Activated naive CD8-positive, alpha-beta T cell treated with anti-CD3 and anti-CD28 coated beads, Interleukin-2, amount 50 U/mL, for 24 hours (primary cell): Measurements from ENCODE around the gene MDK.
"Not testable (repeated sequence)": the region's sequence is repeated elsewhere in the genome, so short reads cannot be mapped to it uniquely, and the experiment has no call there.

Experiments used
- ATAC-seq: fragments of 150-1000 bp; cut with Tn5 transposase; one replicate; pipeline ENCODE4 v1.10.0; 2021
- DNase-seq: peaks from one replicate; pipeline ENCODE4 v3.0.0; 2021
- H3K27ac Mint-ChIP-seq: one replicate; pipeline ENCODE4 v1.8.0; 2021; ENCODE audit warnings: mild to moderate bottlenecking, mixed read lengths
- H3K27me3 Mint-ChIP-seq: one replicate; pipeline ENCODE4 v1.8.0; 2021; ENCODE audit warnings: mixed read lengths
- H3K36me3 Mint-ChIP-seq: one replicate; pipeline ENCODE4 v1.8.0; 2021; ENCODE audit warnings: low read depth, mixed read lengths
- H3K4me1 Mint-ChIP-seq: one replicate; pipeline ENCODE4 v1.8.0; 2021; ENCODE audit warnings: mixed read lengths
- H3K4me3 Mint-ChIP-seq: one replicate; pipeline ENCODE4 v1.8.0; 2021; ENCODE audit warnings: mild to moderate bottlenecking, moderate library complexity, mixed read lengths
- H3K9me3 Mint-ChIP-seq: one replicate; pipeline ENCODE4 v1.8.0; 2021; ENCODE audit warnings: mixed read lengths

The MDK gene

DNA sequence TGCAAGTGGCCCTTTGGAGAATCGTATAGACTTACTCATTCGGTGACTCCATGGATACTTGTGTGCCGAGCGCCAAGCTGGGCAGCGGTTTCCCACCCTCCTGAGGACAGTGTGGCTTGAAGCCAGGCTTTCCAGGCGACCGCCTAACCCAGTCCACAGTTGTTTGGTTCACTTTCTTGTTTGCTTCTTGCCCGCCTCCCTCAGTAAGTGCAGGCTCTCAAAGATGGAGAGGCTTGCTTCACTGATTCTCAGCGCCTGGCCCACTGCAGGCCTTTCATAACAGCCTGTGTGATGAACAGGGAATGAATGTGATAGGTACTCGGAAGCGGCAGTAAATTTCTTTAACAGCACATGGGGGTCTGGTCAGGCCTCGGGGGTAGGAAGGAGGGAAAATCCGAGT, 11.2 kb upstream of the MDK start:
- no peak for DNase-seq
- no peak for ATAC-seq
- peaks cover 10% of the 10 kb centered on the region for H3K36me3 Mint-ChIP-seq
- no peak overlapping the region for H3K4me3 Mint-ChIP-seq
- no peak overlapping the region for H3K27ac Mint-ChIP-seq
- H3K9me3 Mint-ChIP-seq = no peaks in the 10 kb centered on the region
- peaks cover 15% of the 10 kb centered on the region for H3K4me1 Mint-ChIP-seq
- H3K27me3 Mint-ChIP-seq = no peaks in the 10 kb centered on the region

DNA sequence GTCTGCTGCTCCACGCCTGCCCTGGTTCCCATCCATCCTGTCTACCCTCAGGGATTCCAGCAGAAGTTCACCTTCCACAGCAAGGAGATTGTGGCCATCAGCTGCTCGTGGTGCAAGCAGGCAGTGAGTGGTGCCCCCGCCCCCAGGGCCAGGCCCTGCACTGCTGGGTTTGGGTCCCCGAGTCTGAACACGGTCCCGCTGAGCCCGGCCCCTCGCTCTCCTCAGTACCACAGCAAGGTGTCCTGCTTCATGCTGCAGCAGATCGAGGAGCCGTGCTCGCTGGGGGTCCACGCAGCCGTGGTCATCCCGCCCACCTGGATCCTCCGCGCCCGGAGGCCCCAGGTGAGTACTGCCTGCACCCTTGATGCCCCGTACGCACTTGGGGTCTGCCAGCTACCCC, 10.2 kb upstream of the MDK start:
- H3K27ac Mint-ChIP-seq, H3K9me3 Mint-ChIP-seq, H3K36me3 Mint-ChIP-seq, DNase-seq, H3K27me3 Mint-ChIP-seq, H3K4me3 Mint-ChIP-seq, ATAC-seq: not testable (repeated sequence)
- peaks cover 11% of the 10 kb centered on the region for H3K4me1 Mint-ChIP-seq

DNA sequence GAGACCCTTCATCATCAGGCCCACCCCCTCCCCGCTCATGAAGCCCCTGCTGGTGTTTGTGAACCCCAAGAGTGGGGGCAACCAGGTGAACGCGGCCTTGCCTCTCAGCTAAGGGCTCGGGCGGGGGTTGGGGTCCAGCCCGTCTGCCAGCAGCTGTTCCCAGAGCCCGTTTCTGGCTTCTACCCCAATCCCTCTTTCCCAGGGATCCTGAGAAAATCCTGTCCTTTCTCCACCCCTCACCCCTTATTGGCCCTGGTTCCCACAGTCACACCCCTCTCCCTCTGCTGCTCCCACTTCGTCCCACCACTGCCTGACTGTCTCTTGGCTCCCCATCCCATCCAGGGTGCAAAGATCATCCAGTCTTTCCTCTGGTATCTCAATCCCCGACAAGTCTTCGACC, 9.4 kb upstream of the MDK start:
- DNase-seq (no peak), ATAC-seq (no peak)
- Mint-ChIP-seq H3K36me3 (peaks cover 10% of the 10 kb centered on the region), H3K9me3 (no peaks in the 10 kb centered on the region), H3K27me3 (no peaks in the 10 kb centered on the region), H3K4me3 (no peak overlapping the region), H3K4me1 (peaks cover 8% of the 10 kb centered on the region), H3K27ac (no peak overlapping the region)

DNA sequence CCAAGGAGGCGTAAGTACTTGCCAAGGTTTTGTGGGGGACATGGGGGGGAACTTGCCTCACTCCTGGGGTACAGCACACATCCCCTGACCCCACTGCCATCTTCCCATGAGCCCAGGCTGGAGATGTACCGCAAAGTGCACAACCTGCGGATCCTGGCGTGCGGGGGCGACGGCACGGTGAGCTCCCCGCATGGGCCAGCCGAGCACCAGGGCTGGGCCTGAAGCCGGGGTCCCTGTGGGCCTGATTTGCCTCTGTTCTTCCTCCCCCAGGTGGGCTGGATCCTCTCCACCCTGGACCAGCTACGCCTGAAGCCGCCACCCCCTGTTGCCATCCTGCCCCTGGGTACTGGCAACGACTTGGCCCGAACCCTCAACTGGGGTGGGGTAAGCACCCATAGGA, 9.0 kb upstream of the MDK start:
- not testable (repeated sequence) for ATAC-seq, H3K4me1 Mint-ChIP-seq, H3K9me3 Mint-ChIP-seq, DNase-seq, H3K27me3 Mint-ChIP-seq, H3K27ac Mint-ChIP-seq, H3K4me3 Mint-ChIP-seq
- H3K36me3 Mint-ChIP-seq = peaks cover 14% of the 10 kb centered on the region

DNA sequence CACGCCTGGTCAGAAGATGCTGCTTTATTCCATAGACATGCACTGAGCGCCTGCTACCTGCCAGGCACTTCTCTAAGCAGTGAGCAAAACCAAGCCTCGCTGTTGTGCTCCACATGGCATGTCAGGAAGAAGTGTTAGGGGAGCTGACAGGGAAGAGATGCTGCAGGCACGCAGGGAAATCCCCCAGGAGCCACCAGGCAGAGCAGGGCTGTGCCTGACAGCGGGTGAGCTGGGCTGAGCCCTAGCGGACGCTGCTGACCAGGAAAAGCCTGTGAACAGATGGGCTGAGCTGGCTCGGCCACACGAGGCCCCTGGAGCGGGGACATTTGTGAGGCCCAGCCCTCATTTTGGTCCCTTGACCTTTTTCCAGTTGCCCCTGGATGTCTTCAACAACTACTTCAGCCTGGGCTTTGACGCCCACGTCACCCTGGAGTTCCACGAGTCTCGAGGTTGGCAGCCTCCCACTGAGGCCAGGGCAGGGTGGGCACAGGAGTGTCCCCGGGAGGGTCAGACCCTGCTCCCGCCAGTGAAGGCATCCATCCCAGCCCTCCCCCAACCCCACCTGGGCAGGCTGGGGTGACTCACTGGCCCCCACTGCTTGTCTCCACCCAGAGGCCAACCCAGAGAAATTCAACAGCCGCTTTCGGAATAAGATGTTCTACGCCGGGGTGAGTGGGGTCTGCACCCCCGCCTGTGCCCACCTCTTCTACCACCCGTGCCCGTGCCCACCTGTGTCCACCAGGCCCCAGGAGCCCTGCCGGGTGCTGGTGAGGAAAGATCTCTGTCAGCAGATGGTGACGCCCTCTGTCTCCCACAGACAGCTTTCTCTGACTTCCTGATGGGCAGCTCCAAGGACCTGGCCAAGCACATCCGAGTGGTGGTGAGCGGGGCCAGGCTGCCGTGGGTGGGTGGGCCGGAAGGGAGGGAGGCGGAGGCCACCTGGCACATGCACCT, 7.4 kb upstream of the MDK start:
- H3K4me1 Mint-ChIP-seq = peaks cover 2% of the 10 kb centered on the region
- H3K27ac Mint-ChIP-seq = no peak overlapping the region
- no peak overlapping the region for H3K4me3 Mint-ChIP-seq
- peaks cover 18% of the 10 kb centered on the region for H3K36me3 Mint-ChIP-seq
- H3K9me3 Mint-ChIP-seq = no peaks in the 10 kb centered on the region
- DNase-seq (no peak), ATAC-seq (no peak)
- H3K27me3 Mint-ChIP-seq = no peaks in the 10 kb centered on the region

DNA sequence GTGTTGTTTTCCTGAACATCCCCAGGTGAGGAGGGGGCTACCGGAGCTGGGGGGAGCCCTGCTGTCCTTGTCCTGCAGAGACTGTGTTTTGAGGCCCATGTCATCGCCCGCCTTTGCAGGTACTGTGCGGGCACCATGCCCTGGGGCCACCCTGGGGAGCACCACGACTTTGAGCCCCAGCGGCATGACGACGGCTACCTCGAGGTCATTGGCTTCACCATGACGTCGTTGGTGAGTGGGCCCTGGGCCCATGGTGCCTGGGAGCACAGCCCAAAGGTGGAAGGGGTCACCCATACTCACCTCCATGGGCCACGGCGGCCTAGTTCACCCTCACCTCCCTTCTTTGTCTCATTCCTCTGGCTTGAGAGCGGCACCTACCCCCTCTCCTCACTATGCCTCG, 6.7 kb upstream of the MDK start:
- H3K4me1 Mint-ChIP-seq = no peaks in the 10 kb centered on the region
- no peaks in the 10 kb centered on the region for H3K9me3 Mint-ChIP-seq
- H3K36me3 Mint-ChIP-seq = peaks cover 18% of the 10 kb centered on the region
- no peaks in the 10 kb centered on the region for H3K27me3 Mint-ChIP-seq
- ATAC-seq (no peak), DNase-seq (no peak)
- no peak overlapping the region for H3K4me3 Mint-ChIP-seq
- no peak overlapping the region for H3K27ac Mint-ChIP-seq

DNA sequence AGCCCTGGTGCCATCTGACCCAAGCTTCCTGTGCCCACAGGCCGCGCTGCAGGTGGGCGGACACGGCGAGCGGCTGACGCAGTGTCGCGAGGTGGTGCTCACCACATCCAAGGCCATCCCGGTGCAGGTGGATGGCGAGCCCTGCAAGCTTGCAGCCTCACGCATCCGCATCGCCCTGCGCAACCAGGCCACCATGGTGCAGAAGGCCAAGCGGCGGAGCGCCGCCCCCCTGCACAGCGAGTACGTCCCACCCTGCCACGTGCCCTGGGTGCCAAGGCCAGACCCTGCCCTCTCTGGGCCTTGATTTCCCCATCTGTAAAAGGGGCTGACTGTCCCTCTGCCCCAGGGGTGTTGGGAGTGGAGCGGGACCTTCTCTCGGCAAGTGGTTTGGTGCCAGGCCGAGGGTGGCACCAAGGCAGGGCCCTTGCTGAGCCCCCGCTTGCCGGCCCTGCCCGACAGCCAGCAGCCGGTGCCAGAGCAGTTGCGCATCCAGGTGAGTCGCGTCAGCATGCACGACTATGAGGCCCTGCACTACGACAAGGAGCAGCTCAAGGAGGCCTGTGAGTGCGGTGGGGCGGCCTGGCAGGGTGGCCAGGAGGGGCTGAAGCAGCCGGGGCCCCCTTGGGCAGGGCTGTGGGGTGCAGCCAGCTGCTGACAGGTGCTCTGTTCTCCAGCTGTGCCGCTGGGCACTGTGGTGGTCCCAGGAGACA, 5.9 kb upstream of the MDK start:
- DNase-seq (no peak), ATAC-seq (no peak)
- Mint-ChIP-seq H3K27ac (no peak overlapping the region), H3K27me3 (no peaks in the 10 kb centered on the region), H3K4me1 (peaks cover 3% of the 10 kb centered on the region), H3K36me3 (peaks cover 15% of the 10 kb centered on the region), H3K4me3 (no peak overlapping the region), H3K9me3 (no peaks in the 10 kb centered on the region)

DNA sequence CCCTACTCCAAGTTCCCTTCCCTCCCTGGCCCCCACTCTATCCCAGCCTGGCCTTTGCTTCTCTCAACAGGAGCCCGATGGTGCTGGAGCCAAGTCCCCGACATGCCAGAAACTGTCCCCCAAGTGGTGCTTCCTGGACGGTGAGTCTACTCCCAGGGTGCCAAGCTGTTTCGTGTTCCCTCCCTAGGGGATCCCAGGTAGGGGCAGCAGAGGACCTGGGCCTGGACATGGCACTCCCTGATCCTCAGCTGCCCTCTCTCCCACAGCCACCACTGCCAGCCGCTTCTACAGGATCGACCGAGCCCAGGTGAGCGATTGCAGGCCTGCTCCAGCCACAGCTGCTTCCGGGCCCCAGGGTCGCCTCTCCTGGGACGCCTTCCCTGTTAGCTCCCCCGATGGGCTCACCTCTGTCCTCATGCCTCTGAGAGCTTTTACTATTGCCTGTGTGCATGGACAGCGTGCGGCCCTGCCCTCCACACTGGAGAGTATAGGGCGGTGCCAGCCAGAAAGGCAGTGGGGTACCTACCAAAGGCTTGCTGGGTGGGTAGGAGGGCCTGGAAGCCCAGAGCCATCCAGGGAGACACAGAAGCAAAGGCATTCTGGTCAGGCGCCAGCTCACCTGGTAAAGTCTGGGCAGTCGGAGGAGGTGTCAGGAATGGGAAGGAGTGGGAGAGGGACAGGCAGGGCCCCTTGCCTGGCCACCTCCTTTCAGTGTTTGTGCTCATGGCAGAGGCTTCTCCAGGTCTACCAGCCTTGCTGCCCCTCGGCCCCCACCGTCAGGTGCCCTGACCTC, 5.0 kb upstream of the MDK start:
- Mint-ChIP-seq H3K36me3 (peaks cover 14% of the 10 kb centered on the region), H3K27ac (no peak overlapping the region)

DNA sequence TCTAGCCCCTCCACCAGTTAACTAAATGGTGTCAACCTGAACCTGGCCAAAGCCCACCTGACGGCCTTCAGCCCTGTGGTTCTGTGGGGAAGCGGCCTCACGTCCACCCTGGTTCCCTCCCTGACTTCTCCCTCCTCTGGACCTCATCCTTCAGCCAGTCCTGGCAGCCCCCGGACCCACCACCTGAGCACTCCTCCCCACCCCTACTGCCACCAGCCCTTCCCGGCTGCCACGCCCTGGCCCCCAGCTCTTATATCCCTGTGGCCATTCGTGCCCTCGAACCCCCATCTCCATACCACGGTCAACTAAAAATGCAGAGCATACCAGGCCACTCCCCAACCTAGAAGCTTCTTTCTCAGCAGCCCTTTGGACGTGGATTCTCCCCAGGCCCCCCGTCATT, 4.2 kb upstream of the MDK start:
- H3K4me1 Mint-ChIP-seq = peaks cover 9% of the 10 kb centered on the region
- DNase-seq (no peak), ATAC-seq (no peak)
- H3K36me3 Mint-ChIP-seq = peaks cover 13% of the 10 kb centered on the region
- H3K9me3 Mint-ChIP-seq = no peaks in the 10 kb centered on the region
- H3K4me3 Mint-ChIP-seq = no peak overlapping the region
- H3K27me3 Mint-ChIP-seq = peaks cover 4% of the 10 kb centered on the region
- H3K27ac Mint-ChIP-seq = no peak overlapping the region

More for the DNA sequence above, 5.0 kb upstream of the MDK start:
- Mint-ChIP-seq H3K27me3 (no peaks in the 10 kb centered on the region), H3K9me3 (no peaks in the 10 kb centered on the region), H3K4me3 (no peak overlapping the region), H3K4me1 (peaks cover 5% of the 10 kb centered on the region)
- no peak for DNase-seq
- no peak for ATAC-seq

DNA sequence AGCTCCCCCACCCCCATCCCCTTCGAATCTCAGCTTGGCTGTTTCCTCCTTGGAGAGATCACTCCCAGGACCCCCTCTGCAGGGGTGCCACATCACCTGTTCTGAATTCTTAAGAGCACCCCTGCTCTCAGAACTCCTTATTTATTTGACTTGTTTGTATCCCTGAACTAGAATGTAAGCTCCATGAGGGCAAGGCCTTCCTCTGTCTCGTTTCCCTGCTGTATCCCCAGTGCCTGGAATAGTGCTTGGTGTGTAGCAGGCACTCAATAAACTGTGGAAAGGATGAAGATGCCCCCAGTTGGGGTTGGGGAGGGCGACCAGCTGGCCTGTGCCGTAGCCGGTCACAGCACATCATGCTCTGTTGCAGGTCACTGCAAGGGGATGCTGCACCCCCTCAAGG, 3.6 kb upstream of the MDK start:
- H3K36me3 Mint-ChIP-seq = peaks cover 13% of the 10 kb centered on the region
- peaks cover 9% of the 10 kb centered on the region for H3K4me1 Mint-ChIP-seq

DNA sequence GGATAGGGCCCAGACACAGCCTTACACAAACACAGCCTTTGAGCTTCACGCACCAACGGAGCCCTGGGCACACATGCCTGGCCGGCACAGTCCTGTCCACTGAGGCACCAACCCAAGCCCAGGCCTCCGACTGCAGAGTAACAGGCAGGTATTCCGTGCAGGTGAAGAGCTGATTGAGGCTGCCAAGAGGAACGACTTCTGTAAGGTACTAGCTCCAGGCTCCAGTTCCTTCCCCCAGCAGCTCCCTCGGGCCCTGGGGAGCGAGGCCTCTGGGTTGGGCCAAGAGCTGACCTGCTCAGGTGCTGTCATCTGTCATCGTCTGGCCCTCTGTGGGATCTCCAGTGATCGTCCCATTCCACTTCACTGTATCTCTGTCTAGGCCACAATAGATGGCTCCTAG, 3.2 kb upstream of the MDK start:
- Mint-ChIP-seq H3K27me3 (peaks cover 5% of the 10 kb centered on the region), H3K4me1 (peaks cover 9% of the 10 kb centered on the region), H3K9me3 (no peaks in the 10 kb centered on the region), H3K27ac (no peak overlapping the region), H3K4me3 (no peak overlapping the region), H3K36me3 (peaks cover 13% of the 10 kb centered on the region)
- no peak for ATAC-seq
- no peak for DNase-seq

More for the DNA sequence above, 3.6 kb upstream of the MDK start:
- Mint-ChIP-seq H3K9me3 (no peaks in the 10 kb centered on the region), H3K27ac (no peak overlapping the region), H3K4me3 (no peak overlapping the region), H3K27me3 (peaks cover 4% of the 10 kb centered on the region)
- DNase-seq (no peak), ATAC-seq (no peak)

DNA sequence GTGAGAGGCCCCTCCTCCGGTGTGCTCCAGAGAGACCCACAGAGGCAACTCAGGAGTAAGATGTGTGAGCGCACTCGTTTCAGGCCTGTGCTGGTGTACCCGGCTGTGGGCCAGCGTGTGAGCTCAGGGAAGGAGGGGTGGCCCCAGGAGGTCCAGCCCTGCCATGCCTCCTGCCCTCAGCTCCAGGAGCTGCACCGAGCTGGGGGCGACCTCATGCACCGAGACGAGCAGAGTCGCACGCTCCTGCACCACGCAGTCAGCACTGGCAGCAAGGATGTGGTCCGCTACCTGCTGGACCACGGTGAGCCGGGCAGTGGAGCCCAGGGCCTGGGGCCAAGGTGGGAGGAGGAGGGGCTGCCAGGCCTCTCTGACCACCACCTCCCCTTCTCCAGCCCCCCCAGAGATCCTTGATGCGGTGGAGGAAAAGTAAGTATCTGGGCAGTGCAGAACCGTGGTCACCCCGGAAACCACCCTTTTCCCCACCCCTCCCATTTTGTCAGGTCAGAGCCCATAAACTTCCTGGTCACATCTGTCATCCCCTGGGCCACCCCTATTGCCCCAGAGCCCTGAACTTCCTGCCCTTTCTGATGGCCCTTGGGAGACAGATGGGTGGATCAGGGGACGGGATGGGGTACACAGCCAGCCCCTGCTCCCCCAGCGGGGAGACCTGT, 2.5 kb upstream of the MDK start:
- Mint-ChIP-seq H3K4me3 (no peak overlapping the region), H3K9me3 (no peaks in the 10 kb centered on the region), H3K27me3 (peaks cover 11% of the 10 kb centered on the region), H3K4me1 (peaks cover 9% of the 10 kb centered on the region), H3K27ac (no peak overlapping the region), H3K36me3 (peaks cover 11% of the 10 kb centered on the region)
- ATAC-seq = no peak
- no peak for DNase-seq

DNA sequence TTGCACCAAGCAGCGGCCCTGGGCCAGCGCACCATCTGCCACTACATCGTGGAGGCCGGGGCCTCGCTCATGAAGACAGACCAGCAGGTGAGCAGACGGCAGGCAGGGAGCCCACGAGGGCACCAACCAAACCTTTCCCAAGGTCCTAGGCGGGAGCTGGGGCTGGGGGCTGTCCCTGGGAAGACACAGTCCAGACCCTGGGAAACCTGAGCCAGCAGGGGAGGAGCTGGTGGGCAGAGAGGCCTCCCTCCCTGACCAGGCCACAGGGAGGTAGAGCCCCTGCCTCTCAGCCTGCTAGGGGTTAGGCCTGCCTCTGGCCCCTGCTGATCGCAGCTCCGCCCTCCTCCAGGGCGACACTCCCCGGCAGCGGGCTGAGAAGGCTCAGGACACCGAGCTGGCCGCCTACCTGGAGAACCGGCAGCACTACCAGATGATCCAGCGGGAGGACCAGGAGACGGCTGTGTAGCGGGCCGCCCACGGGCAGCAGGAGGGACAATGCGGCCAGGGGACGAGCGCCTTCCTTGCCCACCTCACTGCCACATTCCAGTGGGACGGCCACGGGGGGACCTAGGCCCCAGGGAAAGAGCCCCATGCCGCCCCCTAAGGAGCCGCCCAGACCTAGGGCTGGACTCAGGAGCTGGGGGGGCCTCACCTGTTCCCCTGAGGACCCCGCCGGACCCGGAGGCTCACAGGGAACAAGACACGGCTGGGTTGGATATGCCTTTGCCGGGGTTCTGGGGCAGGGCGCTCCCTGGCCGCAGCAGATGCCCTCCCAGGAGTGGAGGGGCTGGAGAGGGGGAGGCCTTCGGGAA, 1.8 kb upstream of the MDK start:
- Mint-ChIP-seq H3K36me3 (peaks cover 11% of the 10 kb centered on the region), H3K27me3 (peaks cover 12% of the 10 kb centered on the region)
- not testable (repeated sequence) for H3K9me3 Mint-ChIP-seq, ATAC-seq, H3K27ac Mint-ChIP-seq, H3K4me1 Mint-ChIP-seq, H3K4me3 Mint-ChIP-seq, DNase-seq
